Measurements from ENCODE around the gene BMAL1.

The BMAL1 gene

DNA sequence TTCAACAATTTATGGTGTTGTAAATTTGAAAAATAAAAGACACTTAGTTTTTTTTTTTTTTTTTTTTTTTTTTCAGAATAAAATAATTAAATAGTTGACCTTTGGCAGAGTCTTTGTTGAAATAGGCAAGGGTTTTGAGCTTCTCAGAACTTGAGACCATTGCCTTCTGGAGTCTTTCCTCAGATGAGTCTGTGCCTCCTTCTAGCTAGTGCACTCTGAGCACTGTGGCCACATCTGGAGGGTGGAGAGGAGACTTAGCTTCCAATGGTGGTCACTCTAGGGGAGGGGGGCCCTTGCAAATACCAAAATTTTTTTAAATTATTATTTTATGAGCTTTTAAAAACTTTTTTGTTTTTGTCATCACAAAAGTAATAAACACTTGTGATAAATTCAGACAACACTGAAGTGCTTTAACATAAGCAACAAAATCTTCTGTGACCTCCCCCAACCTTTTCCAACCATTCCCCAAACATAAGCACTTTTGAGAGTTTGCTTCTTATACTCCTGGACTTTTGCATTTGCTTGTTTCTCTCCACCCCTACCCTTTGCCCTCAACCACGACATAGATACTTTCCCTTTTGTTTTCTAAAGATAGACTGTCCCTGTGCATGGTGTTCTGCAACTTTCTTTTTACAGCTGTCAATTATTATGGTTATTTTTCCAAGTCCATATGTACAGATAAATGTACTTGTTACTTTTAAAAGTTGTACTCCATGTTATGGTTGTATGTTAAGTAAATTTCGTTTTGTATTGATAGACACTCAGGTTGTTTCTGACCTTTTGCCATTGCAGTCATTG, 41.1 kb downstream of the BMAL1 start:
- DNase-seq: no peak

- DNase-seq: no peak
These were observed 43.1 kb downstream of the BMAL1 start for GRCh38 chr11:13320688-13321087.

DNA sequence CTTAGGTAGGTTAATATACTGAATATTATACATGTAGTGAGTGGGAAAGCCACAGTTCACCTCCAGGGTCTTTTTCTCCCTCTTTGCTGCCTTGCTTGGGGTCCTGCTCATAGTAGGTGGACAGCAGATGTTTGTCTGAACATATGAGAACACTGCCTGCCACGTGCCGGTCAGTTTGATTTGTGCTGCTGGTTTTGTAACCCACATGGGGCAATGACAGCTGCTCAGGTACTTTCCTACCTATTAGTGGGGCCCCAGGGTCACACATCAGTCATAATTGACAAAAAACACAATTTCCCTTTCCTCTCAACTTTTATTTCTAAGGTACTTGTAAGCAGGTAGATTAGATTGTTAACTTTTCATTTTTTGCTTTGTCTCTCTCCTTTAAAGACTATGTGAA, 43.8 kb downstream of the BMAL1 start:
- no peak for DNase-seq

- DNase-seq: no peak
These were observed 46.6 kb downstream of the BMAL1 start for GRCh38 chr11:13324141-13324540.

DNA sequence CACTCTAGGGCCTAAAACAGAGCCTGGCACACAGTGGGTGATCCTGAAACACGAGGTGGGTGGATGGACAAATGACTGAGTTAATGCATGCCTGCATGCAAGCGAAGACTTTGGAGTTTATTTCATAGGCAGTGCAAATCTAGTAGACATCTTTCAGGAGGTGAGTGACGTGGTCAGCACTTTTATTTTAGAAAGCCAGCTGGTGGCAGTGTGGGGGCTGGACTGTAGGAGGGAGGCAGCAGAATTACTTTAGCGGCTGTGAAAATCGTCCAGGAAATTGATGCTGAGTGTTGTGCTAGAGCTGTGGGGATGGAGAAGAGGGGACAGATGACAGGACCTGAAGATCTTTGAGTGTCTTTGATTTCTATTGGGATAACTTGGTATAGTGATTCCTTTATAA, 47.1 kb downstream of the BMAL1 start:
- DNase-seq: no peak

- DNase-seq: no peak
These were observed 49.8 kb downstream of the BMAL1 start for GRCh38 chr11:13327421-13327820.

GRCh38 chr11:13328286-13328685, 50.7 kb downstream of the BMAL1 start:
- no peak for DNase-seq

DNA sequence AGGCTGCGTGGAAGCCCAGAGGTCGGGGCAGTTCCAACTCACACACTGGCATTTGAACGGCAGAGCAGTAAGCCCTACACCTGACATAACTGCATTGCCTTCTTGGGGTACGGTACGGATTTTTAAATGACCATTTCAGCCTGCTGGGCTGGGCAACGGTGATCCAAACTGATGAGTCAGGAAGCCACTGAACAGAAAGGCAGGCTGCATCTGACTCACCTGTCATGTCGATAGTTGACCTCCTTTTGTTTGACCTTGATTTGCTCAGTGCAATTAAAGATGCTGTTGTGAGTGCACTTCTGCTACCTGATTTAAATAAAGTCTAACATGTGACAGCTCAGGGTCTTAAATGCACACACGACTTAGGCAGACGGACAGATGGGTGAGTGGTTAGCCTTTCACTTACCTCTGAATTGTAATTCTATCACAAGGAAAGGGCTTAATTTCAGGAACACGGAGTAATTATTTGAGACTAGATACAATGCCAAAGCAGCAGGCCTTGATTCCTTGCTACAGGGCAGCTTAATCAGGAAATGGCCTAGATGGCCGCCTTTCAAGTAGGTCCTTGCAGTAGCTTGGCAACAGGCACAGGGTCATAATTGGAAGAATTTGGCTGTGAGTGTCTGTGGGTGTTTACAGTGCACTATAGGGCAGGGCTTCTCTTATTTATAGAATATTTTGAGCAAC, 52.2 kb downstream of the BMAL1 start:
- DNase-seq: no peak

- DNase-seq: no peak
These were observed 54.5 kb downstream of the BMAL1 start for GRCh38 chr11:13332124-13332523.

GRCh38 chr11:13333456-13333957, 55.9 kb downstream of the BMAL1 start:
- DNase-seq: peak in 1 of 6 experiments; percentile 30

DNA sequence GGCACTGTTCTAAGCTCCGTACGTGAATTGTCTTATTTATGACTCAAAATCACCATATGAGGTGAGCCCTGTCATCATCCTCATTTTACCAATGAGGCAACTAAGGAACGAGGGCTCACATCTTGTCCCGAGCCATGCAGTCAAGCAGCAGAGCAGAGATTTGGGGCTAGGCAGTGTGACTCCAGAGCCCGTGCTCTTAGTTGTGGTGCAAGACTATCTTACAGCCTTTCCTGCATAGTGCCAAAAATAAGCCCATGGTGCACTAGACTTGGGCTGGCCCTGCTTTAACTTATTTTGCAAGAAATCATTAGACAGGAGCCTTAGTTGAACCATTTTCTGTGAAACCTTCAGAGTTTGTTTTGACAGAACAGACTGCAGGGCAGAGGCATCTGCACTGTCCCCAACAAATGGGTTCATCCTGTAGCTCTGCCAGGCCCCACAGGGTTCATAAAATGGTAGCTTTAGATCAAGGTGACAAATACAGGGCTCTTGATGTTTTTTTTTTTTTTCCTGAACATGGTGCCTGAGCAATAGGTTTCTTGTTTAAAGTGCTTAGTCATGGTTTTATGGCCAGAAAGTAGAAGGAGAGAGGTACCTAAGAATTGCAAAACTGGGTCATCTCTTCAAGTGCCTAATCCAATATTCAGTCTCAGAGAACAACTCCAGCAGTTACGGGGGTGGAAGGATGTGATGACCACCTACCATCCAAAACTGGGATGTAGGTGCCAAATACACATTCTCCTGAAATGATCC, 56.6 kb downstream of the BMAL1 start:
- no peak for DNase-seq

DNA sequence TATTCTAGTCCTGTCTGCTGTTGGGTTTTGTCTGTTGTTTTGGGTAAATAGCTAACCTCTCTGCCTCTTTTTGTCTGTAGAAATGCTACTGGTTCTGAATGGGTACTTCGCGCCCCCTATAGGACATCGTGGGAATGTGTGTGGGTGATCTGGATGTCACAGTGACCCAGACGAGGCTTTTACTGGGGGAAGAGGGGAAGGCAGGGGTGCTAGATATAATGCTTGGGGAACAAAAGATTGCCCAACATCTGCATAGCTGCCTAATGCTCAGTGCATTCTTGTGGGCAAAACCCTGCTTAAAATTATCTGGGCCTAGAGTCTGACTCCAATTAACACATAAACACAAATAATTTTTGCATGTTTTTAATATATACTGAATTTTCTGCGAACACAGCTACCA, 57.7 kb downstream of the BMAL1 start:
- DNase-seq: peak; percentile 31 to 79 (median 51)

DNA sequence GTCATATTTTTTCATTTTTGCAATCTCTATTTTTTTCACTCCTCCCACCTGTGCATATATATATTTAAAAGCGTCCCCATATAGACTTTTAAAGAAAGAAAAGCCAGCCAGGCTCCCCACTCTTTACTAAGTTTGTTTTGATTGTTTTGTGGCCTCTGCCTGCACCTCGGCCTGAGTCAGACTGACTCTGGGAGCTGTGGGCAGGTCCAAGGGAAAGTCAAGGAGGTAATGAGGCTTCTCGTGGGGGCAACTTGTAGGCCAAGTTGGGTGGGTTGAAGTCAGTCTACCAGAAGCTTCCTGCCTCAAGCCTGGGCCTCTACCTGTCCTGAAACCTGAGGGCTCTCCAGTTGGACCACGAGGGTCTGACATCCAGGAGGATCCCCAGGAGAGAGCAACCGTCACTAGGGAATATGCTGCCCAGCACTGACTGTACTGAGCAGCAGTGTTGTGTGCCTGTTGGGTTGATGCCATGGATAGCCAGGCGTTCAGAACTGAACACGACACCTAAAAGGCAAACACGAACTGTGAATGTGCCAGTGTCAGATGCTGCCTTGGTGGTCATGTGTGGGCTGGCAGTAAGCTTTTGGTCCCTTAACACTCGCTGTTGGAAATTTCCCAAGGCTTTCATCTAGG, 58.8 kb downstream of the BMAL1 start:
- DNase-seq: no peak

DNA sequence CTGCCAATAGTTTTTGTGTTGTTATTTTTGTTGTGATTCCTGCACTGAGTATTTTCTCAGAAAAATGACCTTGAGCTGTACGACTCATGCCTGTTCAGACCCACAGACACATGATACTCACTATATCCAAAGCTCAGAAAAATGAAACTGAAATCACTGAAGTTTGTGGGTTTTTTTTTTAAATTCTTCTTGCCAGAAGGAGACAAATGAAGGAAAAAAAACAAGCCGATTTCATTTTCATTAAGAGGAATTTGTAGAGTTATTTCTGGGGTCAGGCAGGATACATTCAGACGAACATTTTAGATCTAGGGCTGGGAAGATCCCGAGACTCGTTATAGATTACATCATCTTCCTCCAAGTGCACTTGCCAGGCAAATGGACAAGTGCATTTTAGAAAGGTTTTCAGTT, 60.4 kb downstream of the BMAL1 start:
- no peak for DNase-seq

GRCh38 chr11:13338427-13339069, 61.0 kb downstream of the BMAL1 start:
- no peak for DNase-seq

DNA sequence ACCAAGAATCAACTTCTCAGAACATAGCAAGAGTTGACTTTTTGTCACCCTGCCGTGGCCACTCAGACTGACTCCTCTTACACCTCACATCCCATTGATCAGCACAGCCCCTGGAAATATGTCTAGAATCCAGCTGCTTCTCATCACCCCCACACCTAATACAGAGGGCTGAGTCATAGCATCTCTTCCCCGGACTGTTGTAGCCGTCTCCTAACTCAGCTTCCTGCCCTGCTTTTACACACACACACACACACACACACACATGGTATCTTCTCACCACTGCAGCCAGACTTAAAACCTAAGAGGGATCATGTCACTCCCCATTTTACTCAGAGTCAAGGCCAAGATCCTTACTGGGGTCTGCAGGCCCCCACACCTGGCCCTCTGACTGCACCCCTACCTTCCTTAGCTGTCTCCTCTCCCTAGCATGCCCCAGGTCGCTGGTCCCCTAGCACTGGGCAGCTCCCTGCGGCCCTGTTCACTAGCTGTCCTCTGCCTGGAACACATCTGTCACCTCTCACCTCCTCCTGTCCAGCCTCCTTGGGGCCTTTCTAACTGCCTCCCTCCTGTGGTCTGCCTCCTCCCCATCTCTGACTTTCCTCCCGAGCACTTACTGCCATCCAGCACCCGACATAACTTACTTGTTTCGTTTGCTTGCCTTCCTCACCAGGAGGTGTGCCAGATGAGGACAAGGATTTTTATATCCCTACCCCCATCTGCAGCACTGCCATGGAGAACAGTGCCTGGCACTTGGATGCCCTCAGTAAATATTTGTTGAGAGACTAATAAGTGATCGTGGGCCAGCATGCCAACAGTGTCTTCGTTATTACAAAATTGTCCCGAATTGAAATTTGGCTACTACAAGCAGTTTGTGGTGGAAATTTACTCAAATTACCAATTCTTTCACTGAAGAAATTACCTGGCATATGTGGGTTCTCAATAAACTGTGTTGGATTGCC, 61.9 kb downstream of the BMAL1 start:
- DNase-seq: peak in 2 of 6 experiments; percentile 8 to 49

GRCh38 chr11:13341026-13341425, 63.4 kb downstream of the BMAL1 start:
- DNase-seq: no peak

GRCh38 chr11:13343067-13343466, 65.5 kb downstream of the BMAL1 start:
- DNase-seq: no peak

DNA sequence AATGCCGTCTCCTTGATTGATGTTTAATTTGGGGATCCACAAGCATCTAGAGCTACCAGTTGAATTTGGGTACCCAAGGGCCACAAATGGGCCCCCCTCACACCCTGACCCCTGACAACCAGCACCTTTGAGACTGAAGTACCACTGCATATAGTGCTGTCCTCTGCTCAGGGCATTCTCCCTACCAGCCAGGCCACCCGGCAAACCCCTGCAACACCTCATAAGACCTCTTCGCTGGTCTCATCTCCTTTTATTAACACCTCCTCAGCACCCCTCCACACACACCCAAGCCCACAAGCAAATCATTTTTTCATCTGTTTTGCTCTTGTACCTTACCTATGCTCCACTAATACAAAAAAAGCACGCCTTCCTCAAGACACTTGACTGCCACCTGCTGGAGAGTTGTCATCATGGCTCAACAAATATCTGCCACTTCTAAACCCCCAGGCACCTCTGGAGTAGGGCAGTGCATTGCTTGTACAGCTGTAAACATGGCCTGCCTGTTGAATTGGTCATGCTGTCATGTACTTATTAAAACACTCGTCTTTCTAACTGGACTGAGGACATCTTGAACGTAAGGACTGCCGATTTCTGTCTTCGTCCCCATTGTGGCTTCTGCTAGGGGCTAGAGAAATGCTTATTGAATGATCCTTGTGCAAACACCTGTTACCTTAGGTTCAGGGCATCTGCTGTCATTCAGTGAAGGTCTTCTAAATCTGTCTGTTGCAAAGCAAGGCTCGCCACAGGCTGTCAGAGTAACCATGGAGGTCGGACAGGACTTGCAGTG, 66.5 kb downstream of the BMAL1 start:
- peak; percentile 18 to 76 (median 46) for DNase-seq

DNA sequence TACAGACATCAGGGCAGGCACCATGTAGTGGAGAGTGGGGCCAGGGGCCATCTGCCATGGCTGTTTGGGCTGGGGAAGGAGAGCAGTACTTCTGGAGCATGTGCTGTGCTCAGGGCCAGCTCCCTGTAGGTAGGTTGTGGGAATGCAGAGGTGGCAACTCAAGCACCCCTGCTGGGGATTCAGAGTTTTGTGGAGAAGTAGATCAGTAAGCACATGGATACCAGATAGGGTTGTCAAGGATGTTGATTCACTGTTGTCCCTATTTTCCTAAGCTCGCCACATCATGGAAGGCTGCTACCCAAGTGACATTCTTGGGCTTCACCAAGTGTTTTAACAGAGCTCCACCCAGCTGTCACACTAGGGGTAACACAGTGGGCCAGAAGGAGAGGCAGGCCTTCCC, 67.2 kb downstream of the BMAL1 start:
- no peak for DNase-seq
